ENCODE measurements around the gene MLLT3.

DNA sequence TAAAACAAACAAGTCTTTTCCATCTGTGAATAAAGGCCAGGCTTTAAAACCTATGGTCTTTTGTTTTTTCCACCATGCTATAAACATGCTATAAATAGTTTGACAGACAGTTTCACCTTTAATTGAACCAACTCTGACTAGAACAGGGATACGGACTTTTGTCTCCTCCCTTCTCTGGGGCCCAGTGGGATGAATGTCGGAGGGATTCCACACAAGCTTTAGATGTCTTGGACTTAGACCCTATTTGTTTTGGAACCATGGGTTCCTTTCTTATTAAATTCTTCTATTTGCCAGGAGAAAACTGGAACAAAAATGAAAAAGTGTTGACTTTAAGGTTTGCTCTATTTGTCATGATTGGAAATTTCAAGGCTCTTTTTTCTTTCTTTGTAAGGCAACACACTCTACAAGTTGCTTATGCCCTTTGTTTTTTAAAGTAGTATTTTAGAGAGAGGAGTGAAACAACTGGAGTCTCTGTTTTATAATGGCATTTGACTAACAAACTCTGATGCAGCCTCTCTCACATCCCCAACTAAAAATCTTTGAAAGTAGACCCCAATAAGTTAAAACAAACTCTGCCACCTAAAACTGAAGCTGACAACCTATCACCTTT lies 145.3 kb downstream of the MLLT3 start:
- TF ChIP-seq PAX5 (IDR thresholded peaks at IDR 0.05; ENCODE audit: insufficient read depth, low read length, severe bottlenecking) (no peak), POLR2A (IDR thresholded peaks at IDR 0.05; ENCODE audit: low read depth, low read length) (no peak), TAF1 (IDR thresholded peaks at IDR 0.05; ENCODE audit: low read depth, low read length) (no peak), POLR2AphosphoS5 (IDR thresholded peaks at IDR 0.05; ENCODE audit: low read depth, low read length) (no peak)
